Fibroblast of skin of right quadriceps (primary cell): ENCODE results near the gene TEX51.

Experiments used
- DNase-seq: peaks from one replicate; pipeline ENCODE4 v3.0.0-alpha.2; 2013

The TEX51 gene

GRCh38 chr2:126916744-126917143 is 18.1 kb downstream of the TEX51 start:
- DNase-seq, result no peak

GRCh38 chr2:126921066-126921465 is 22.4 kb downstream of the TEX51 start:
- no peak for DNase-seq

GRCh38 chr2:126930970-126931590 is 32.4 kb downstream of the TEX51 start:
- DNase-seq, result no peak

- DNase-seq, result no peak
These were observed 33.8 kb downstream of the TEX51 start for GRCh38 chr2:126932529-126932928.

GRCh38 chr2:126932966-126933710 is 34.4 kb downstream of the TEX51 start:
- DNase-seq, result no peak

GRCh38 chr2:126933711-126934091 is 35.0 kb downstream of the TEX51 start:
- no peak for DNase-seq

- DNase-seq, result no peak
These were observed 36.1 kb downstream of the TEX51 start for GRCh38 chr2:126934809-126935208.

- no peak for DNase-seq
These were observed 37.1 kb downstream of the TEX51 start for GRCh38 chr2:126935774-126936173.

- no peak for DNase-seq
These were observed 37.6 kb downstream of the TEX51 start for GRCh38 chr2:126936219-126936723.

- no peak for DNase-seq
These were observed 41.6 kb downstream of the TEX51 start for GRCh38 chr2:126940331-126940730.

- DNase-seq, result no peak
These were observed 43.9 kb downstream of the TEX51 start for GRCh38 chr2:126942427-126943203.

- DNase-seq, result no peak
These were observed 45.1 kb downstream of the TEX51 start for GRCh38 chr2:126943612-126944348.

- DNase-seq, result no peak
These were observed 46.4 kb downstream of the TEX51 start for GRCh38 chr2:126945118-126945517.

GRCh38 chr2:126946318-126947102 is 47.8 kb downstream of the TEX51 start:
- DNase-seq, result no peak

- DNase-seq, result no peak
These were observed 48.4 kb downstream of the TEX51 start for GRCh38 chr2:126947103-126947429.

- no peak for DNase-seq
These were observed 51.1 kb downstream of the TEX51 start for GRCh38 chr2:126949775-126950174.

GRCh38 chr2:126950504-126950903 is 51.8 kb downstream of the TEX51 start:
- no peak for DNase-seq
